ENCODE measurements around the gene BEND6. TPM values are rescaled to one million over a fixed set of nuclear protein-coding genes. Genes with fewer than 3 reads are reported as not detected.

BEND6 gene
- polyA plus RNA-seq, 4 donors: 5.0 to 7.8 (median 5.2) TPM

Other genes with a start within 250 kb of the BEND6 start
- 10 to 100 TPM; 21.2 to 34.5 (median 23.5) TPM for gene KIAA1586, start 91.6 kb downstream of the BEND6 start, polyA plus RNA-seq (ENCODE audit: insufficient read length in 4 of 4)
- 10 to 100 TPM; 31.4 to 41.8 (median 36.9) TPM for gene ZNF451, start 135.1 kb downstream of the BEND6 start, polyA plus RNA-seq (ENCODE audit: insufficient read length in 4 of 4)
- gene BAG2, start 217.2 kb downstream of the BEND6 start, polyA plus RNA-seq (ENCODE audit: insufficient read length in 4 of 4): 1 to 10 TPM; 5.3 to 9.5 (median 7.7) TPM

Measured in left renal pelvis (tissue), 4 donors.